ENCODE measurements around the gene PLXDC2. TPM values are rescaled to one million over a fixed set of nuclear protein-coding genes. Genes with fewer than 3 reads are reported as not detected.

Gene PLXDC2
- polyA plus RNA-seq, 1 experiment, result 0.47 TPM

GRCh38 chr10:20105931-20106330 lies 289.7 kb downstream of the PLXDC2 start:
- no peak overlapping the region for H3K4me3 ChIP-seq (ENCODE audit: low read depth, low read length)
- peak; percentile 12 for DNase-seq (ENCODE audit: low read depth)
- H3K36me3 ChIP-seq (ENCODE audit: control insufficient read depth, insufficient read depth, low read length), result no peaks in the 10 kb centered on the region
- no peak for TF ChIP-seq CTCF (IDR thresholded peaks at IDR 0.05; ENCODE audit: insufficient read depth, low read depth, low read length)
- no peaks in the 10 kb centered on the region for H3K27me3 ChIP-seq (ENCODE audit: control insufficient read depth, insufficient read depth, low read length)
- CTCF ChIA-PET, result interaction anchor here (1.2 kb wide), 1 partner anchor 24 kb away, joined by 3 read pairs; no protein-coding TSS in a partner anchor
- POLR2A ChIA-PET, result no interaction called here

- DNase-seq (ENCODE audit: low read depth), result no peak
- CTCF ChIA-PET, result no interaction called here
- no peak overlapping the region for H3K4me3 ChIP-seq (ENCODE audit: low read depth, low read length)
- no peak for TF ChIP-seq CTCF (IDR thresholded peaks at IDR 0.05; ENCODE audit: insufficient read depth, low read depth, low read length)
- H3K27me3 ChIP-seq (ENCODE audit: control insufficient read depth, insufficient read depth, low read length), result no peaks in the 10 kb centered on the region
- POLR2A ChIA-PET, result no interaction called here
- no peaks in the 10 kb centered on the region for H3K36me3 ChIP-seq (ENCODE audit: control insufficient read depth, insufficient read depth, low read length)
These were observed 291.8 kb downstream of the PLXDC2 start for GRCh38 chr10:20108021-20108420.

- POLR2A ChIA-PET, result no interaction called here
- Histone ChIP-seq H3K27me3 (ENCODE audit: control insufficient read depth, insufficient read depth, low read length) (no peaks in the 10 kb centered on the region), H3K36me3 (ENCODE audit: control insufficient read depth, insufficient read depth, low read length) (no peaks in the 10 kb centered on the region), H3K4me3 (ENCODE audit: low read depth, low read length) (no peak overlapping the region)
- no peak for DNase-seq (ENCODE audit: low read depth)
- no peak for TF ChIP-seq CTCF (IDR thresholded peaks at IDR 0.05; ENCODE audit: insufficient read depth, low read depth, low read length)
- CTCF ChIA-PET, result no interaction called here
These were observed 293.4 kb downstream of the PLXDC2 start for GRCh38 chr10:20109613-20110012.

GRCh38 chr10:20110125-20111100 lies 294.2 kb downstream of the PLXDC2 start:
- no peaks in the 10 kb centered on the region for H3K27me3 ChIP-seq (ENCODE audit: control insufficient read depth, insufficient read depth, low read length)
- CTCF ChIA-PET, result no interaction called here
- no peak for TF ChIP-seq CTCF (IDR thresholded peaks at IDR 0.05; ENCODE audit: insufficient read depth, low read depth, low read length)
- DNase-seq (ENCODE audit: low read depth), result no peak
- H3K4me3 ChIP-seq (ENCODE audit: low read depth, low read length), result no peak overlapping the region
- POLR2A ChIA-PET, result no interaction called here
- H3K36me3 ChIP-seq (ENCODE audit: control insufficient read depth, insufficient read depth, low read length), result no peaks in the 10 kb centered on the region

- CTCF ChIA-PET, result no interaction called here
- H3K27me3 ChIP-seq (ENCODE audit: control insufficient read depth, insufficient read depth, low read length), result no peaks in the 10 kb centered on the region
- no peaks in the 10 kb centered on the region for H3K36me3 ChIP-seq (ENCODE audit: control insufficient read depth, insufficient read depth, low read length)
- TF ChIP-seq CTCF (IDR thresholded peaks at IDR 0.05; ENCODE audit: insufficient read depth, low read depth, low read length), result no peak
- POLR2A ChIA-PET, result no interaction called here
- H3K4me3 ChIP-seq (ENCODE audit: low read depth, low read length), result no peak overlapping the region
- DNase-seq (ENCODE audit: low read depth), result no peak
These were observed 297.9 kb downstream of the PLXDC2 start for GRCh38 chr10:20114179-20114578.

All from BJ (cell line).